ENCODE measurements around the gene ZNF148.

DNA sequence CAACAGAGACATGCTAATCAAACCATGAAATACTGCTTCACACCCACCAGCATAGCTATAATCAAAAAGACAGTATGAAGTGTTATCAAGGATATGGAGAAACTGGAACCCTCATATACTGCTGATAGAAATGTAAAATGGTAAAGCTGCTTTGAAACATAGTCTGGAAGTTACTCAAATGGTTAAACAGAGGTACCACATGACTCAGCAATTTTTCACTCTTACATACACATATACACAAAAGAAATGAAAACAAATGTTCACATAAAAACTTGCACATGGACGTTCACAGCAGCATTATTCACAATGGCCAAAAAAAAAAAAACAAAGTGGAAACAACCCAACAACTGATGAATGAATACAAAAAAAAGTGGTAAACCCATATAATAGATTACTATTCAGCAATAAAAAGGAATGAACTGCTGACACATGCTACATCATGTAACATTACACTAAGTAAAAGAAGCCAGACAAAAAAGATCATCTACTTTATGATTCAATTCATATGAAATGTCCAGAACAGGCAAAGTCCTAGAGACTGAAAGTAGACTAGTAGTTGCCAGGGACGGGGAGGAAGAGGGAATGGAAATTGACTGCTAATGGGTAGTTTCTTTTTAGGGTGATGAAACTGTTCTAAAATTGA is 23.2 kb downstream of the ZNF148 start:
- TF ChIP-seq KLF9 (tag by site-specific recombination; IDR thresholded peaks at IDR 0.05; ENCODE audit: low read depth) (no peak), ZNF660 (tag by site-specific recombination; IDR thresholded peaks at IDR 0.05) (no peak), ZBTB17 (tag by site-specific recombination; IDR thresholded peaks at IDR 0.05) (no peak)
- TF ChIP-seq, protein P1, sequence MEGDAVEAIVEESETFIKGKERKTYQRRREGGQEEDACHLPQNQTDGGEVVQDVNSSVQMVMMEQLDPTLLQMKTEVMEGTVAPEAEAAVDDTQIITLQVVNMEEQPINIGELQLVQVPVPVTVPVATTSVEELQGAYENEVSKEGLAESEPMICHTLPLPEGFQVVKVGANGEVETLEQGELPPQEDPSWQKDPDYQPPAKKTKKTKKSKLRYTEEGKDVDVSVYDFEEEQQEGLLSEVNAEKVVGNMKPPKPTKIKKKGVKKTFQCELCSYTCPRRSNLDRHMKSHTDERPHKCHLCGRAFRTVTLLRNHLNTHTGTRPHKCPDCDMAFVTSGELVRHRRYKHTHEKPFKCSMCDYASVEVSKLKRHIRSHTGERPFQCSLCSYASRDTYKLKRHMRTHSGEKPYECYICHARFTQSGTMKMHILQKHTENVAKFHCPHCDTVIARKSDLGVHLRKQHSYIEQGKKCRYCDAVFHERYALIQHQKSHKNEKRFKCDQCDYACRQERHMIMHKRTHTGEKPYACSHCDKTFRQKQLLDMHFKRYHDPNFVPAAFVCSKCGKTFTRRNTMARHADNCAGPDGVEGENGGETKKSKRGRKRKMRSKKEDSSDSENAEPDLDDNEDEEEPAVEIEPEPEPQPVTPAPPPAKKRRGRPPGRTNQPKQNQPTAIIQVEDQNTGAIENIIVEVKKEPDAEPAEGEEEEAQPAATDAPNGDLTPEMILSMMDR (tag by site-specific recombination; IDR thresholded peaks at IDR 0.05): no peak

Data from HEK293 (cell line).